SU-DHL-6 (cell line): Measurements from ENCODE around the gene PLA2G4B.

ENCODE experiments used
- H2AFZ ChIP-seq: fragments of 200-600 bp; sonication (generic); 2 replicates; pipeline ENCODE4 v1.6.1; 2014; ENCODE audit warnings: low read depth, mild to moderate bottlenecking, moderate library complexity, mixed read lengths, antibody characterized with exemption, low read length; ENCODE audit not compliant: severe bottlenecking
- H3F3A ChIP-seq: fragments of 200-600 bp; shearing (Covaris generic); 2 replicates; pipeline ENCODE4 v1.6.0; 2016; ENCODE audit warnings: antibody characterized with exemption, mild to moderate bottlenecking; ENCODE audit not compliant: insufficient read depth
- H3K27ac ChIP-seq: fragments of 200-600 bp; sonication (generic); 2 replicates; pipeline ENCODE4 v1.5.1; 2016; ENCODE audit warnings: low read depth, mild to moderate bottlenecking, low read length, moderate library complexity, mixed read lengths
- H3K27me3 ChIP-seq: fragments of 200-600 bp; sonication (generic), shearing (Covaris generic); 2 replicates; pipeline ENCODE4 v1.6.0; 2014; ENCODE audit warnings: mild to moderate bottlenecking, low read length
- H3K36me3 ChIP-seq: fragments of 200-600 bp; sonication (generic); 2 replicates; pipeline ENCODE4 v1.6.1; 2014; ENCODE audit warnings: mild to moderate bottlenecking, low read length, mixed read lengths
- H3K4me2 ChIP-seq: fragments of 300-600, 200-600 bp; shearing (Covaris generic), sonication (generic); 2 replicates; pipeline ENCODE4 v1.6.0; 2014; ENCODE audit warnings: low read length, low read depth, mild to moderate bottlenecking; ENCODE audit not compliant: poor library complexity, severe bottlenecking
- H3K4me3 ChIP-seq: fragments of 200-600 bp; sonication (generic); 2 replicates; pipeline ENCODE4 v1.5.1; 2014; ENCODE audit warnings: antibody characterized with exemption, low read length, mild to moderate bottlenecking, mixed read lengths; ENCODE audit not compliant: insufficient read depth, poor library complexity, severe bottlenecking
- H3K79me2 ChIP-seq: fragments of 200-600 bp; sonication (generic); 2 replicates; pipeline ENCODE4 v1.6.1; 2014; ENCODE audit warnings: mild to moderate bottlenecking, low read length, moderate library complexity; ENCODE audit not compliant: insufficient read depth
- H3K9ac ChIP-seq: fragments of 200-600 bp; sonication (generic); 2 replicates; pipeline ENCODE4 v1.7.0; 2014; ENCODE audit warnings: mild to moderate bottlenecking, low read length
- H3K9me2 ChIP-seq: fragments of 200-600 bp; sonication (generic); replicated peaks from 2 replicates; pipeline ENCODE4 v1.6.1; 2014; ENCODE audit warnings: low read length; ENCODE audit not compliant: insufficient read depth
- H3K9me3 ChIP-seq: fragments of 200-600 bp; sonication (generic); 2 replicates; pipeline ENCODE4 v1.6.1; 2014; ENCODE audit warnings: low read length, mixed read lengths; ENCODE audit not compliant: insufficient read depth
- H4K20me1 ChIP-seq: fragments of 200-600 bp; sonication (generic); 2 replicates; pipeline ENCODE4 v1.6.1; 2014; ENCODE audit warnings: low read depth, mild to moderate bottlenecking, antibody characterized with exemption, low read length, moderate library complexity, mixed read lengths
- CTCF ChIP-seq: fragments of 200-600 bp; sonication (generic); IDR thresholded peaks from one replicate; pipeline ENCODE4 v1.5.1; 2017; ENCODE audit warnings: antibody characterized with exemption, mild to moderate bottlenecking, low read length, moderate library complexity; ENCODE audit not compliant: insufficient read depth, poor library complexity, severe bottlenecking
- EZH2phosphoT487 ChIP-seq: fragments of 200-600 bp; sonication (generic), shearing (Covaris generic); conservative IDR thresholded peaks from 2 replicates; pipeline ENCODE4 v1.6.1; 2018; ENCODE audit warnings: mild to moderate bottlenecking, antibody characterized with exemption, low read length, moderate library complexity, mixed read lengths

The PLA2G4B gene

GRCh38 chr15:41790169-41790568, 48.5 kb upstream of the PLA2G4B start:
- Histone ChIP-seq H3K4me3 (no peak overlapping the region), H3K9me3 (no peaks in the 10 kb centered on the region), H3K36me3 (no peaks in the 10 kb centered on the region), H3K27ac (no peak overlapping the region), H3K79me2 (no peaks in the 10 kb centered on the region), H3K4me2 (no peak overlapping the region), H3K9ac (no peak overlapping the region), H3F3A (no peaks in the 10 kb centered on the region), H3K27me3 (no peaks in the 10 kb centered on the region), H4K20me1 (no peaks in the 10 kb centered on the region), H3K9me2 (no peaks in the 10 kb centered on the region), H2AFZ (no peak overlapping the region)
- TF ChIP-seq EZH2phosphoT487 = no peak
- no peak for TF ChIP-seq CTCF

- Histone ChIP-seq H3K9ac (no peak overlapping the region), H3K4me3 (no peak overlapping the region), H3K36me3 (no peaks in the 10 kb centered on the region), H3F3A (no peaks in the 10 kb centered on the region), H2AFZ (no peak overlapping the region), H3K79me2 (no peaks in the 10 kb centered on the region), H3K27ac (no peak overlapping the region), H3K9me2 (no peaks in the 10 kb centered on the region), H3K27me3 (no peaks in the 10 kb centered on the region), H3K9me3 (no peaks in the 10 kb centered on the region), H3K4me2 (no peak overlapping the region), H4K20me1 (no peaks in the 10 kb centered on the region)
- TF ChIP-seq CTCF (no peak), EZH2phosphoT487 (no peak)
These were observed 47.7 kb upstream of the PLA2G4B start for GRCh38 chr15:41790756-41791546.

GRCh38 chr15:41791547-41791937, 47.1 kb upstream of the PLA2G4B start:
- Histone ChIP-seq H4K20me1 (no peaks in the 10 kb centered on the region), H3K79me2 (no peaks in the 10 kb centered on the region), H3K9ac (no peak overlapping the region), H2AFZ (no peak overlapping the region), H3K4me2 (no peak overlapping the region), H3K9me3 (no peaks in the 10 kb centered on the region), H3F3A (no peaks in the 10 kb centered on the region), H3K4me3 (no peak overlapping the region), H3K36me3 (no peaks in the 10 kb centered on the region), H3K27me3 (no peaks in the 10 kb centered on the region), H3K27ac (no peak overlapping the region), H3K9me2 (no peaks in the 10 kb centered on the region)
- no peak for TF ChIP-seq EZH2phosphoT487
- TF ChIP-seq CTCF = no peak
